Hepatocyte (in vitro differentiated cells): ENCODE results near the gene CASQ1.

ENCODE experiments used
- CTCF ChIP-seq: fragments of 200-600 bp; sonication (generic); IDR thresholded peaks from 2 replicates; pipeline ENCODE4 v1.5.1; 2016; ENCODE audit warnings: antibody characterized with exemption, mild to moderate bottlenecking; ENCODE audit not compliant: poor library complexity
- EZH2phosphoT487 ChIP-seq: fragments of 200-600 bp; sonication (generic); IDR thresholded peaks from one replicate; pipeline ENCODE4 v1.6.1; 2018; ENCODE audit warnings: antibody characterized with exemption, mild to moderate bottlenecking, low read depth, moderate library complexity; ENCODE audit not compliant: unreplicated experiment, severe bottlenecking

- TF ChIP-seq CTCF (no peak), EZH2phosphoT487 (no peak)
These were observed 27.4 kb upstream of the CASQ1 start for GRCh38 chr1:160162931-160163330.
